Measurements from ENCODE around the gene TMEM203.

GRCh38 chr9:137240841-137241489 lies 35.5 kb upstream of the TMEM203 start, which contains the start of gene TUBB4B:
- TF ChIP-seq CTCF (IDR thresholded peaks at IDR 0.05; ENCODE audit: low read depth, low read length, missing input control) (no peak), JUND (IDR thresholded peaks at IDR 0.05) (no peak)
